Fibroblast of the conjunctiva (primary cell): ENCODE results near the gene TRMT44.
"Not testable (repeated sequence)": the region's sequence is repeated elsewhere in the genome, so short reads cannot be mapped to it uniquely, and the experiment has no call there.

ENCODE experiments used
- DNase-seq: peaks from one replicate; pipeline ENCODE4 v3.0.0-alpha.2; 2010; ENCODE audit warnings: low read depth

Gene TRMT44

GRCh38 chr4:8513080-8513479 is 72.5 kb downstream of the TRMT44 start:
- not testable (repeated sequence) for DNase-seq

DNA sequence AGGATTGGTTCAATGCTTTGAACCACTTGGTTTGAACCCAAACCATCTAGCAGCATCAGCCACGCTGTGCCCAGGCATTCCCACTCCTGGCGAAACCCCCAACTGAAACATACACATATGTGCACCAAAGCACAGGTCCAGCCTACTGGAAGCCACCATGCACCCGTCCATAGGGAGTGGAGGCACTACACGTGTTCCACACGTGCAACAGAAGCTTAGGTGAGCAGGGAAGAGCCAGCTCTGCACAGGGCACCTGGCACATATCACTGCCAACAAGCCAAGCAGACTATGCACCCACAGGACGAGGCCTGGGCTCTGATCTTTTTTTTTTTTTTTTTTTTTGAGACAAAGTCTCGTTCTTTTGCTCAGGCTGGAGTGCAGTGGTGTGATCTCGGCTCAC is 73.4 kb downstream of the TRMT44 start:
- DNase-seq, result no peak

DNA sequence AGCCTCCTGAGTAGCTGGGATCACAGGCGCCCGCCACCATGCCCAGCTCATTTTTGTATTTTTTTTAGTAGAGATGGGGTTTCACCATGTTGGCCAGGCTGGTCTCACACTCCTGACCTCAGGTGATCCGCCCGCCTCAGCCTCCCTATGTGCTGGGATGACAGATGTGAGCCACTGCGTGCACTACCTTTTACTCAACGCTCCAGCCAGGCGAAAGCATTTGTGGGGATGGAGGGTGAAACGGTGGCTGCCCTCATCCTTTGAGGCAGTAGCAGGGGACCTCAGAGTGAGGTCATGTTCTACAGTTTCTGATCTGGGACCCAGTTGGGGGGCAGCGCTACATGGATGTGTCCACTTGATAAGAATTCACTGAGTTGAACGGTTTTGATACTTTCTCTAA is 73.8 kb downstream of the TRMT44 start:
- DNase-seq, result no peak

DNA sequence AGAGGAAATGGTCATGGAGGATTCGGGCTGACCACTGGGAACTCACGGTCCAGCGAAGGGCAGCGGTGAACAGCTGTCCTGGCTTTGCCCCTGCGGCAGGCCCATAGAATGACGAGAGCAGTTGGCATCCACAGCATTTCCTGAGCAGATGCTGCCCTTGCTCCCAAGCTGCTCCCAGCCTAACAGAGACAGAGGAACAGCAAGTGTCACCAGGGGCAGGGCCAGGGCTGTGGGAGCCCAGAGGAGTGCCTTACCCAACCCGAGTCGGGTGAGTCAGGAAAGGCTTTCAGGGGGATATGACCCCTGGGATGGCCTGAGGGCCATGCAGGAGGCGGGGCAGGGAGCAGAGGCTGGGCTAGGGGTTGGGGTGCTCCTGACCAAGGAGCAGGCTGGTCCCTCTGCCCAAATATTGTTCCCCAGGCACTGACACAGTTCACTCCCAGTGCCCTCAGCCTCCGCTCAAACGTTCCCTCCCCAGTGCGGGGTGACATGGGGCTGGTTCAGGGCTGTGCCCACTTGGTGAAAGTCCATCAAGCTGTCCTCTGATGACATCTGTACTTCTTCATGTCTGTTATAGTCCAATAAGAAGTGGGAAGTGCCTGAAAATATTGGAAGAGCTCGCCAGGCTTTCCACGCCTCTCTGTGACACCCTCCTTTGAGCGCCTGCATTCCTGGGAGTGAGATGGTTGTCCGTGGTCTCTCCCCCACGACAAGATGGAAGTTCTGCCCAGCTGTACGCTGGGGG is 74.9 kb downstream of the TRMT44 start:
- no peak for DNase-seq

GRCh38 chr4:8516061-8516573 is 75.5 kb downstream of the TRMT44 start:
- DNase-seq, result no peak

GRCh38 chr4:8516996-8517550 is 76.5 kb downstream of the TRMT44 start:
- no peak for DNase-seq

- DNase-seq, result no peak
These were observed 77.4 kb downstream of the TRMT44 start for GRCh38 chr4:8517946-8518345.

- no peak for DNase-seq
These were observed 81.9 kb downstream of the TRMT44 start for GRCh38 chr4:8522160-8523120.

- DNase-seq, result no peak
These were observed 82.6 kb downstream of the TRMT44 start for GRCh38 chr4:8523175-8523574.

DNA sequence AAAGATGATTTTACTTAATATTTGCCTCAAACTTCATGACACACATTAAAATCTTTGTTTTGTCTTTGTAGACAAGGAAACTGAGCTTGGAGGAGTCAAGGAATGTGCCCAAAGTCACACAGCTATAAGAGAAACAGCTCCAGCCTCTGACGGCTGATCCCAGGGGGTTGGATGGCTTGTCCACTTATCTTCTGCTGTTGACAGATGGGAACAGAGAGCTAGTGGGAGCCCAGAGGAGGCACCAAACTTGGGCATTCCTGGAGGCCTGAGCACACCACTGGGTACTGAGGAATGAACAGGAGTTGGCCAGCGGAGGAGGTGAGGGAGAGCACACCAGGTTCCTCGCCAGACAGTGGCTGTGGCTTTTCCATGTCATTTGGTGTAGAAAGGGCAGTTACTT is 83.2 kb downstream of the TRMT44 start:
- DNase-seq, result no peak

DNA sequence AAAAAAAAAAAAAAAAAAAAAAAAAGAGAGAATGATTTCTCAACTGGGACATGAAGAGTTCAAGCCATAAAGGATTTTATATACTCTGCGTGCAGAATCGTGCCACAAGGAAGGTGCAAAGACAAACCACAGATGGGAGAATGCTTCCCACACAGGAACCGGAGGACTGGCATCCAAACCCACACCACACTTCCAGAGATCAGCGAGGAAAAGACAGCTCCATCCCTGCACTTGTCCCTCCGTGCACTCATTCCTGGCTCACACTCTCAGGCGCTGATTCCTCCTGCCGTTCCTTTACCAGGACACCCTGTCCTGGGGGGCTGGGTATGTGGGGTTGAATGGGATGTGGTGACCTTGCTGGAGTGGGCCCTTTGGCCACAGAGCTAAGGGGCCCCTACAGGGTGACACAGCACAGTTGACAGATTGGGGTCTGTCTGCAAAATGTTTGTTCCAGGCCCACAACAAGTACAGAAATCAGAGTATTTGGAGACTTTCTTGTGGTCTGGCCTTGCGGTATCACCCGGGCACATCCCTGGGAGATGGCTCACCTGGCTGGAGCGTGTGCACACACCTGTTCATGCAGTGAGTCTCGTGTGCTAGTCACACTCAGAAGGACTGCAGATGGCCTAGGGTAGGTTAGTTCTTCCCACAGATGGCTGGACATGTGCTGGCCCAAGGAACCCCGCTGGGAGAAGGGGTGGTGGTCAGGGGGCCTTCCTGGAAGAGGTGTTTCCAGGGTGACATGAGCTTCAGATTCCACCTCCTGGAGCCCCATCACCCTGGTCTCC is 84.2 kb downstream of the TRMT44 start:
- no peak for DNase-seq

- DNase-seq, result no peak
These were observed 85.0 kb downstream of the TRMT44 start for GRCh38 chr4:8525383-8526120.
